ENCODE data around the gene CELF5. TPM values are rescaled to one million over a fixed set of nuclear protein-coding genes. Genes with fewer than 3 reads are reported as not detected.

The CELF5 gene
- total and polyA plus RNA-seq, 10 of the 15 experiments (the other 5 are each of a cell fraction or from before 2014, with no cell fraction given): 0.01 to 0.04 TPM; not detected in 8

DNA sequence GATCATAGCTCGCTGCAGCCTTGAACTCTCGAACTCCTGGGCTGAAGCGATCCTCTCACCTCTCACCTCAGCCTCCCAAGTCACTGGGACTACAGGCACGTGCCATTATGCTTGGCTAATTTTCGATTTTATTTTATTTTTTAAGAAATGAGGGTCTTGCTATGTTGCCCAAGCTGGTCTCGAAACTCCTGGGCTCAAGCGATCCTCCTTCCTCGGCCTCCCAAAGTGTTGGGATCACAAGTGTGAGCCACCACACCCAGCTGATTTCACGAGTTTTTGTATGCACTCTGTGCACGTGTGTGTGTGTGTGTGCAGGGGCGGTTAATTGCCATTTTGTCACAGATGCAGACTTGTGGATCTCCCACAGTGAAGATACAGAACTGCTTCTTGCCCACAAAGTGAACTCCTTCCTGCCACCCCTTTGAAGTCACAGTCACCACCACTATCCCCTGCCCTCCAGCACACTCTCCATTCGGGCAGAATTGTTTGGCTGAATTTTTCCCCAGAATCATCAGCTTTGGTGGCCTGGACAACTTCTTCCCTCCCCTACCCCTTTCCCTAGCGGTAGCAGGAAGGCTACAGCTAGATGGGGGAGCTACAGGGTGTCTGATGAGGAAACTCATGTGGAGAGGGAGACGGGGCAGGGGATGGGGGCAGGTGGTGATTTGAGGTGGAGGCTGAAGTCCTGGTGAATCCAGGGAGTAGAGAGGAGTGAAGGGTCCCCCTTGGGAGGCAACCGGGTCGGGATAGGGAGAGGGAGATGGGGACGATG, 59.6 kb downstream of the CELF5 start:
- in situ Hi-C loops (cut with MboI): no loop called here
- ChIA-PET CTCF (interaction anchor here (1.1 to 1.8 kb wide), 4 partner anchors 9 to 22 kb away, joined by 3 to 10 read pairs (median 4); no protein-coding TSS in a partner anchor), RAD21 (ENCODE audit: unreplicated experiment) (interaction anchor here (0.5 kb wide), 1 partner anchor 9 kb away, joined by 4 read pairs; no protein-coding TSS in a partner anchor), SMC1A (ENCODE audit: uncharacterized antibody, unreplicated experiment) (no interaction called here), POLR2A (no interaction called here)
- no peak overlapping the region for H3K27ac ChIP-seq (ENCODE audit: control insufficient read depth, insufficient read depth)
- H2AFZ ChIP-seq (ENCODE audit: control insufficient read depth, low read depth, low read length): no peak overlapping the region
- H3K36me3 ChIP-seq (ENCODE audit: control insufficient read depth in 2 of 2, insufficient read depth in 2 of 2, low read length in 1 of 2): no peaks in the 10 kb centered on the region
- no peak overlapping the region for H3K4me3 ChIP-seq
- H3K4me1 ChIP-seq (ENCODE audit: control insufficient read depth, insufficient read depth, low read length): peaks cover 3% of the 10 kb centered on the region; the same call in 1 of the 2 replicates
- no peaks in the 10 kb centered on the region; the same call in 2 of the 3 replicates for H3K9me3 ChIP-seq (replicated peaks; ENCODE audit: control insufficient read depth, insufficient read depth, low read length)
- intact Hi-C loops (cut with micrococcal nuclease; ENCODE audit: unreplicated experiment): no loop called here
- H3K4me2 ChIP-seq (ENCODE audit: control insufficient read depth, insufficient read depth): no peak overlapping the region
- H3K79me2 ChIP-seq (ENCODE audit: control insufficient read depth, insufficient read depth, low read length): no peaks in the 10 kb centered on the region
- H3K9ac ChIP-seq (ENCODE audit: control insufficient read depth, insufficient read depth, low read length): no peak overlapping the region
- BruUV-seq (replicated peaks): no TSS peak
- FAIRE-seq (no peak), DNase-seq (ENCODE audit: low read depth, low spot score) (no peak), ATAC-seq (no peak)
- no peaks in the 10 kb centered on the region for H3K27me3 ChIP-seq (replicated peaks in 1 of 2; ENCODE audit: control insufficient read depth in 2 of 2, insufficient read depth in 2 of 2, low read length in 1 of 2)
- TF ChIP-seq GABPA (IDR thresholded peaks at IDR 0.05; ENCODE audit: low read depth) (no peak), SIN3A (IDR thresholded peaks at IDR 0.05; ENCODE audit: low read depth, low read length) (no peak), LARP7 (IDR thresholded peaks at IDR 0.05) (no peak), CBFB (IDR thresholded peaks at IDR 0.05; ENCODE audit: low read depth) (no peak)
- TF ChIP-seq, protein P1, sequence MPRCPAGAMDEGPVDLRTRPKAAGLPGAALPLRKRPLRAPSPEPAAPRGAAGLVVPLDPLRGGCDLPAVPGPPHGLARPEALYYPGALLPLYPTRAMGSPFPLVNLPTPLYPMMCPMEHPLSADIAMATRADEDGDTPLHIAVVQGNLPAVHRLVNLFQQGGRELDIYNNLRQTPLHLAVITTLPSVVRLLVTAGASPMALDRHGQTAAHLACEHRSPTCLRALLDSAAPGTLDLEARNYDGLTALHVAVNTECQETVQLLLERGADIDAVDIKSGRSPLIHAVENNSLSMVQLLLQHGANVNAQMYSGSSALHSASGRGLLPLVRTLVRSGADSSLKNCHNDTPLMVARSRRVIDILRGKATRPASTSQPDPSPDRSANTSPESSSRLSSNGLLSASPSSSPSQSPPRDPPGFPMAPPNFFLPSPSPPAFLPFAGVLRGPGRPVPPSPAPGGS (IDR thresholded peaks at IDR 0.05; ENCODE audit: borderline replicate concordance, insufficient read depth, low read depth, low read length, poor library complexity, severe bottlenecking): no peak
- no peaks in the 10 kb centered on the region for H4K20me1 ChIP-seq (ENCODE audit: control insufficient read depth, insufficient read depth)
- WGBS (ENCODE audit: insufficient coverage, insufficient replicate concordance, low lambda C conversion rate, missing lambda C conversion rate): 39% methylated on average over 16 of the region's 17 CpGs
